NCI-H446 (cell line): ENCODE data around the gene EHBP1.
A peak's percentile ranks its signal among the peaks of the same experiment; 100 is the strongest.
"Not testable (repeated sequence)": the region's sequence is repeated elsewhere in the genome, so short reads cannot be mapped to it uniquely, and the experiment has no call there.

Source experiments
- DNase-seq, 2 experiments: peaks; one replicate each; lab custom pipeline; 2025; lab: John Stamatoyannopoulos, UW

EHBP1 gene

GRCh38 chr2:63073994-63074393 is 368.5 kb downstream of the EHBP1 start:
- DNase-seq = no peak

GRCh38 chr2:63074399-63074798 is 368.9 kb downstream of the EHBP1 start:
- not testable (repeated sequence) for DNase-seq

GRCh38 chr2:63078852-63079606 is 373.5 kb downstream of the EHBP1 start:
- DNase-seq = peak in 1 of 2 experiments; percentile 33

- DNase-seq = no peak
Measured at GRCh38 chr2:63081404-63081803, 375.9 kb downstream of the EHBP1 start.

- DNase-seq = no peak
Measured at GRCh38 chr2:63086687-63087086, 381.2 kb downstream of the EHBP1 start.

- DNase-seq = no peak
Measured at GRCh38 chr2:63092401-63092800, 386.9 kb downstream of the EHBP1 start.

GRCh38 chr2:63092857-63093256 is 387.3 kb downstream of the EHBP1 start:
- DNase-seq = no peak

- DNase-seq = no peak
Measured at GRCh38 chr2:63093502-63093901, 388.0 kb downstream of the EHBP1 start.
